GM23248 (cell line): ENCODE results near the gene TMEM163. TPM values are rescaled to one million over a fixed set of nuclear protein-coding genes. Genes with fewer than 3 reads are reported as not detected.

ENCODE experiments used
- DNase-seq: peaks from one replicate; pipeline ENCODE4 v3.0.0-alpha.2; 2015
- H2AFZ ChIP-seq: fragments of 200-600 bp; sonication (generic); 2 replicates; pipeline ENCODE4 v1.6.1; 2016; ENCODE audit warnings: antibody characterized with exemption
- H3F3A ChIP-seq: fragments of 200-600 bp; sonication (generic); 2 replicates; pipeline ENCODE4 v1.6.1; 2016; ENCODE audit warnings: mild to moderate bottlenecking, antibody characterized with exemption, mixed run types; ENCODE audit not compliant: insufficient read depth
- H3K27ac ChIP-seq: fragments of 200-600 bp; sonication (generic); 2 replicates; pipeline ENCODE4 v1.5.1; 2016; ENCODE audit warnings: mild to moderate bottlenecking
- H3K27me3 ChIP-seq: fragments of 200-600 bp; sonication (generic); replicated peaks from 2 replicates; pipeline ENCODE4 v1.6.1; 2016; ENCODE audit warnings: mild to moderate bottlenecking; ENCODE audit not compliant: insufficient read depth
- H3K36me3 ChIP-seq: fragments of 200-600 bp; sonication (generic); 2 replicates; pipeline ENCODE4 v1.6.1; 2016; ENCODE audit warnings: low read depth, mild to moderate bottlenecking
- H3K4me1 ChIP-seq: fragments of 200-600 bp; sonication (generic); 2 replicates; pipeline ENCODE4 v1.6.1; 2016; ENCODE audit warnings: mild to moderate bottlenecking; ENCODE audit not compliant: insufficient read depth
- H3K4me2 ChIP-seq: fragments of 200-600 bp; sonication (generic); one replicate; pipeline ENCODE4 v1.6.1; 2016; ENCODE audit warnings: mild to moderate bottlenecking; ENCODE audit not compliant: unreplicated experiment
- H3K4me3 ChIP-seq: fragments of 200-600 bp; sonication (generic); 2 replicates; pipeline ENCODE4 v1.5.1; 2016; ENCODE audit warnings: mild to moderate bottlenecking
- H3K79me2 ChIP-seq: fragments of 200-600 bp; sonication (generic); 2 replicates; pipeline ENCODE4 v1.6.1; 2016; ENCODE audit warnings: mild to moderate bottlenecking; ENCODE audit not compliant: insufficient read depth
- H3K9ac ChIP-seq: fragments of 200-600 bp; sonication (generic); 2 replicates; pipeline ENCODE4 v1.6.1; 2016; ENCODE audit warnings: mild to moderate bottlenecking
- H3K9me2 ChIP-seq: fragments of 200-600 bp; sonication (generic); 2 replicates; pipeline ENCODE4 v1.6.1; 2016; ENCODE audit warnings: mixed run types, mild to moderate bottlenecking, moderate library complexity; ENCODE audit not compliant: insufficient read depth
- H3K9me3 ChIP-seq: fragments of 200-600 bp; sonication (generic); one replicate; pipeline ENCODE4 v1.6.1; 2017; ENCODE audit warnings: low read depth
- H4K20me1 ChIP-seq: fragments of 200-600 bp; sonication (generic); 2 replicates; pipeline ENCODE4 v1.6.0; 2016; ENCODE audit not compliant: insufficient read depth
- EZH2 ChIP-seq: fragments of 200-600 bp; sonication (generic); IDR thresholded peaks from 2 replicates; pipeline ENCODE4 v1.6.1; 2018; ENCODE audit warnings: antibody characterized with exemption, mild to moderate bottlenecking; ENCODE audit not compliant: insufficient read depth, poor library complexity, severe bottlenecking
- EZH2phosphoT487 ChIP-seq: fragments of 200-600 bp; sonication (generic); IDR thresholded peaks from 2 replicates; pipeline ENCODE4 v1.6.1; 2018; ENCODE audit warnings: antibody characterized with exemption, moderate library complexity, mild to moderate bottlenecking, low read depth; ENCODE audit not compliant: insufficient read depth
- WGBS, 2 experiments: methylation state at CpG; one replicate each; pipeline ENCODE4 v1.1.6; 2015 to 2017; ENCODE audit warnings: low lambda C conversion rate in 2 of 2, low coverage in 1 of 2; ENCODE audit errors: missing lambda C conversion rate in 2 of 2; 5-methylcytosine and 5-hydroxymethylcytosine counted together
- in situ Hi-C: fragments of 300-500 bp; cut with MboI; formaldehyde crosslinking; loops from 2 replicates; pipeline ENCODE4 v1.15.0; 2020
- polyA plus RNA-seq: library from polyadenylated mRNA; unstranded; fragments of >200 nt; fragmentation: Nextera tagmentation; extraction: Ambion mirVana; gene quantifications from 2 replicates; pipeline ENCODE4 v1.2.1, GENCODE V29; 2016
- total RNA-seq: library from RNA; depleted of rRNA; stranded (reverse); fragments of >200 nt; shearing (Covaris generic); gene quantifications from 2 replicates; pipeline ENCODE4 v1.2.3, GENCODE V29; 2014

The TMEM163 gene
- total and polyA plus RNA-seq, 2 experiments from 2014 or later, result not detected

GRCh38 chr2:134690629-134691215 lies 28.1 kb downstream of the TMEM163 start:
- DNase-seq, result no peak
- Histone ChIP-seq H4K20me1 (no peaks in the 10 kb centered on the region), H3K9me2 (no peaks in the 10 kb centered on the region), H3K4me1 (no peaks in the 10 kb centered on the region), H3K27ac (no peak overlapping the region), H2AFZ (no peak overlapping the region), H3F3A (no peaks in the 10 kb centered on the region), H3K27me3 (no peaks in the 10 kb centered on the region), H3K4me3 (no peak overlapping the region), H3K79me2 (no peaks in the 10 kb centered on the region), H3K36me3 (no peaks in the 10 kb centered on the region), H3K4me2 (no peak overlapping the region), H3K9me3 (no peaks in the 10 kb centered on the region), H3K9ac (no peak overlapping the region)
- TF ChIP-seq EZH2 (no peak), EZH2phosphoT487 (no peak)
- 28 to 29% methylated on average over 6 of the region's 6 CpGs for WGBS, 2 experiments
- in situ Hi-C loops, result no loop called here

- H3K9me3 ChIP-seq, result no peaks in the 10 kb centered on the region
- H3K27me3 ChIP-seq, result no peaks in the 10 kb centered on the region
- no peaks in the 10 kb centered on the region for H3K9me2 ChIP-seq
- H3K4me1 ChIP-seq, result no peaks in the 10 kb centered on the region
- H3K79me2 ChIP-seq, result no peaks in the 10 kb centered on the region
- WGBS, 2 experiments, result 3 to 11% methylated on average over 3 of the region's 3 CpGs
- no peak for DNase-seq
- H3K36me3 ChIP-seq, result no peaks in the 10 kb centered on the region
- H3K9ac ChIP-seq, result no peak overlapping the region
- no peaks in the 10 kb centered on the region for H3F3A ChIP-seq
- in situ Hi-C loops, result no loop called here
- H3K27ac ChIP-seq, result no peak overlapping the region
- no peak overlapping the region for H2AFZ ChIP-seq
- no peaks in the 10 kb centered on the region for H4K20me1 ChIP-seq
- no peak overlapping the region for H3K4me3 ChIP-seq
- no peak overlapping the region for H3K4me2 ChIP-seq
- no peak for TF ChIP-seq EZH2
Observed at GRCh38 chr2:134689315-134689714, 29.5 kb downstream of the TMEM163 start.

- WGBS, 2 experiments, result 35 to 38% methylated on average over 3 of the region's 3 CpGs
- TF ChIP-seq EZH2phosphoT487, result no peak
- TF ChIP-seq EZH2, result no peak
Observed at GRCh38 chr2:134685967-134686366, 32.8 kb downstream of the TMEM163 start.

GRCh38 chr2:134683561-134684112 lies 35.2 kb downstream of the TMEM163 start:
- H3K9me3 ChIP-seq, result no peaks in the 10 kb centered on the region
- no peaks in the 10 kb centered on the region for H3K4me1 ChIP-seq
- H3K4me3 ChIP-seq, result no peak overlapping the region
- H3K27me3 ChIP-seq, result no peaks in the 10 kb centered on the region
- H4K20me1 ChIP-seq, result no peaks in the 10 kb centered on the region
- DNase-seq, result no peak
- H3K27ac ChIP-seq, result no peak overlapping the region
- TF ChIP-seq EZH2phosphoT487 (no peak), EZH2 (no peak)
- H3K4me2 ChIP-seq, result no peak overlapping the region
- H3F3A ChIP-seq, result no peaks in the 10 kb centered on the region
- no peak overlapping the region for H3K9ac ChIP-seq
- H3K79me2 ChIP-seq, result no peaks in the 10 kb centered on the region
- H3K9me2 ChIP-seq, result no peaks in the 10 kb centered on the region
- no peak overlapping the region for H2AFZ ChIP-seq
- in situ Hi-C loops, result no loop called here
- H3K36me3 ChIP-seq, result no peaks in the 10 kb centered on the region
- WGBS, 2 experiments, result 9 to 10% methylated on average over 2 of the region's 2 CpGs

More at GRCh38 chr2:134685967-134686366, 32.8 kb downstream of the TMEM163 start:
- no peaks in the 10 kb centered on the region for H3K4me1 ChIP-seq
- H3K27me3 ChIP-seq, result no peaks in the 10 kb centered on the region
- no peak overlapping the region for H3K9ac ChIP-seq
- no peaks in the 10 kb centered on the region for H3K36me3 ChIP-seq
- H3K27ac ChIP-seq, result no peak overlapping the region
- no peak overlapping the region for H3K4me3 ChIP-seq
- DNase-seq, result no peak
- H2AFZ ChIP-seq, result no peak overlapping the region
- H3K9me2 ChIP-seq, result no peaks in the 10 kb centered on the region
- in situ Hi-C loops, result no loop called here
- H4K20me1 ChIP-seq, result no peaks in the 10 kb centered on the region
- no peak overlapping the region for H3K4me2 ChIP-seq
- no peaks in the 10 kb centered on the region for H3K9me3 ChIP-seq
- H3F3A ChIP-seq, result no peaks in the 10 kb centered on the region
- no peaks in the 10 kb centered on the region for H3K79me2 ChIP-seq
